ENCODE results near the gene FAM90A1.
"Not testable (repeated sequence)": the region's sequence is repeated elsewhere in the genome, so short reads cannot be mapped to it uniquely, and the experiment has no call there.

Gene FAM90A1

DNA sequence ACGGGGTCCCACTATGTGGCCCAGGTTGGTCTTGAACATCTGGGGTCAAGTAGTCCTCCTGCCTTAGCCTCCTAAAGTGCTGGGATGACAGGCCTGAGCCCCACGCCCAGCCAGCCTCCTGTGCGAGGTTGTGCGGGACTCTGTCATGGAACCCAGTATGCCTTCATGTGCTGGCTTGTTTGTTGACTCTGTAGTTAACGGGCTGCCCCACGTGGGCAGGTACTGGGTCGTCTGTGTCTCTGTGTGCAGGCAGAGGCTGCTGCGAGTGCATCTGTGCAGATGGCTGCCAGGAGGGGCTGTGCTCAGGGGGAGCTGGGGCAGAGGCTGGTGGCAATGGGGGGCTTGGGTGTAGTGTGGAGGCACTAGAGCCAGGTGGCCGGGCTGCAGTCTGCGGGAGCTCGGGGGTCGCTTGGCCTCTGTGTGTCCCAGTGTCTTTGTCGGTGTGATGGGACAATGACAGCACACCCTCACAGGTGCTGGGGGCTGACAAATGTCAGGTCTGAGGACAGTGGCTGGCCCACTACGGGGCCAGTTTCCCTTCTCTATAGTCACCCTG, 6.0 kb upstream of the FAM90A1 start:
- DNase-seq = not testable (repeated sequence)

DNA sequence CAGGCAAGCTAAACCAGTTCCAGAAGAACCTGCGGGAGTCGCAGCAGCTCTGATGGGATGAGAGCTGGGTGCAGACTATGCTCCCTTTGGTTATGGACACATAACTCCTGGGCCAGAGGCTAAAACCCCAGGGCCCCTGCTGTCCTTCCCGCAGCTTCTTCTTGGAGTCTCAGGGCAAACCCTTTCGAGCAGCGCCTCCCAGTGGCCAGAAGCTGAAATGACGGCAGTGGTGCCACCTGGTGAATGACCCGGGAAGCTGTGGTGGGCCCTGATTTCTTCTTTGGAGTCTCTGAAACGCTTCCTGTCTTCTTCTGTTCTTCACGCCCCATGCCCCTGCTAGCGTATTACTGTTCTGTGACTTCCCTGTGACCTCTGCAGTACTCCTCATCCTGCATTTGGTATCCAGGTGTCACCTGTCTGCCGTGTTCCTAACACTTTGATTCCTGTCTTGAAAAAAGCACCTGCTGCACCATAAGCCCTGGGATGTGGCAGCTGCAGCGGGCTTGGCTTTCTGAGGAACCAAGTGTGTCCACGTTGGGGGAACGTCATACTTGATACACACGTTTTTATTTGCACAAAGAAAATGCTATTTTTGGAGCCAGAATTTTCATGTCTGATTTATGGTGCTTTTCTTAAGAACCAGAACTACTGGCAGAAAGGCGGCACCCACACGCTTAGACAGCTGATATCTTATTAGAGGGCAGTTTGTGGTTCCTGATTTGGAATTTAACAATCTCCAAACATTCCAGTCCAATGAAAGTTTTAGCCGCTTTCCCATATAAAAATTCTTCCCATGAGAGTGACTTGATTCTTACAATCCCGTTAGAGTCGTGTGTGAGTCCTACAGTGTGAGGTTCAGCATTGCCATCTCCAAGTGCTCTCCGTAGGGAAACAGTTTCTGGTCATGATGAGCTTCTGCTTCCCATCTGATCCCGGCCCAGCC, 4.5 kb upstream of the FAM90A1 start:
- peak; percentile 49 for DNase-seq

DNA sequence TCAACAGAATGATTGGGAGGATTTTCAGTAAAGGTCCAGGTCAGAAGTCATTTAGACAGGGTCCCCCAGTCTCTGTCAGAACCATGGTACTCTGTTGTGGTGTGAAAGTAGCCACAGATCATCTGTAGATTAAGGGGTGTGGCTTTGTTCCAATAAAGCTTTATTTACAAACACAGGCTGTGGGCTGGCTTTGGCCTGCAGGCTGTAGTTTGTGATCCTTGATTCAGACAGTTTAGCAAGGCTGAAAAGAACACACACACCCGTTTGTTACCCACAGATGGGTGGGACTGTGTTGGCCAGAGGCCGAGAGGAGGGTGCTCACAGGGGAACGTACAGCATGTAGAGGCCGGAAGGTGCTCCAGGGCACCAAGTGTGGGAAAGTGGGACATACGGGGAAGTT, 3.6 kb upstream of the FAM90A1 start:
- not testable (repeated sequence) for DNase-seq

DNA sequence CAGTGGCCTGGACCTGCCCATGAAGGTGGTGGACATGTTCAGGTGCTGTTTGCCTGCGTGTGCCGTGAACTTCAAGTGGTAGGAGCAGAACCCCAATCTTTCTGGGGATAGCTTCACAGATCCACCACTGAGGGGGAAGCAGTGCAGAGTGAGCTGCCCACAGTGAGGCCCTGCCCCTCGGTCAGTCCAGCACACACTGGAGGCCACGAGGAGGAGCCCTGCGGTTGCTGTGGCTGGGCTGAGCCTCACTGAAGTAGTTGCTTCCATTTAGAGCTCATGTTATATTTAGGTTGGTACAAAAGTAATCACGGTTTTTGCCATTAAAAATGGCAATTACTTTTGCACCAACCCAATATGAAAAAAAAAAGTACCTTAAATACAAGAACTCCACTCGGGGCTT, 2.1 kb upstream of the FAM90A1 start:
- not testable (repeated sequence) for DNase-seq

DNA sequence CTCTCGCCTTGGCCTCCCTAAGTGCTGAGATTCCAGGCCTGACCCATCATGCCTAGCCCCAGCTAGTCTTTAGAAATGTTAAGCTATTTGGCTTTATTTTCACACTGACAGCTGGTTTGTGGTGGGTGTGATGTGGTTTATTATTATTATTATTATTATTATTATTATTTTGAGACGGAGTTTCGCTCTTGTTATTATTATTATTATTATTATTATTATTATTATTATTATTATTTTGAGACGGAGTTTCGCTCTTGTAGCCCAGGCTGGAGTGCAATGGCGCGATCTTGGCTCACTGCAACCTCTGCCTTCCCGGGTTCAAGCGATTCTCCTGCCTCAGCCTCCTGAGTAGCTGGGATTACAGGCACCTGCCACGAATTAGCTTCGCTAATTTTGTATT, 1.2 kb upstream of the FAM90A1 start:
- DNase-seq = not testable (repeated sequence)

DNA sequence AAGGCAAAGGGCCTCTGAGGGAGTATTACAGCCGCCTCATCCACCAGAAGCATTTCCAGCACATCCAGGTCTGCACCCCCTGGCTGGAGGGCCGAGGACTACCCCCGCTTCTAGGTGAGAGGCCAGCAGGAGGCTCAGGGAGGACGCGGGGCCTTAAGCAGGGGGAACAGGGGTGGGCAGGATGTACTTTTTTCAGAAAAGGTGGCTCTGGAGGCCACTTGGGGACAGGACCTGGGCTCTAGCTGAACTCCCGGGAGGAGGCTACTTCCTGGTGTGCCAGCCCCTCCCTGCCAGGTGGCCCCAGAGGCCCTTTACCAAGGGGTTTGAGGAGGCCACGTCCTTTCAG, 287 bp upstream of the FAM90A1 start:
- not testable (repeated sequence) for DNase-seq

DNA sequence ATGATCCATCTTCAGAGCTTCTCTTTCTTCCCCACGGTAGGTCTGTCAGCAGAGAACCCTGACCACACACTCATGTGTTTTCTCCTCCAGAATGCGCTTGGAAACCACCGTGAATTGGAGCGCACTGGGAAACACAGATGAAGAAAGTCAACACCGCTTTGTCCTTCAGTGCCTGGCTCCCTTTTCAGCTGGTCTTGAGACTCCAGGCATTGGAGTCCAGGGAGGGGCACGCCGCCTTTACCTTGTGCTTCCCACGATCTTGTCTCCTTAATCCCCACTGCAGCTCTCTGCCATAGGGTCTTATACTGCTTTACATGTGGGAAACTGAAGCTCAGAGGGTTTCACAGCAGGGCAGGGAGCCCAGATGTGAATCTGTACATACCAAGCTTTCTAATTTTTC, 1.1 kb downstream of the FAM90A1 start:
- DNase-seq = no peak

DNA sequence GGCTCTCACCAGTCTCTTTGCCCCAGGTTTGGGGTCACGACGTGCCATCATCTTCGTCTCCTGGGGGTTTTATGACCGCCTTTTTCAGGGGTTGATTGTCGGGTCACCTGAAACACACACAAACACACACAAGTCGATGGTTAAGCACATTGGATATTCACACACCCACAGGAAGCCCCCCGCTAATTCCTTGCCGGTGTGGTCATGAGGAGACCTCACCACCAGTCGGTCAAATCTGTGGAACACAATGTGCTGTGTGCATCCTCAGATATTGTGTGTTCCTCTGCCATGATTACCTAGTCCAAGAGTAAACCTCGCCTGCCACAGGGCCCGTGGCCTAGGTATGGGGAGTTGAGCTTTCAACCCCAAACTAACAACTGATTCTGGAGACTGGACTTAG, 2.6 kb downstream of the FAM90A1 start:
- DNase-seq = not testable (repeated sequence)

DNA sequence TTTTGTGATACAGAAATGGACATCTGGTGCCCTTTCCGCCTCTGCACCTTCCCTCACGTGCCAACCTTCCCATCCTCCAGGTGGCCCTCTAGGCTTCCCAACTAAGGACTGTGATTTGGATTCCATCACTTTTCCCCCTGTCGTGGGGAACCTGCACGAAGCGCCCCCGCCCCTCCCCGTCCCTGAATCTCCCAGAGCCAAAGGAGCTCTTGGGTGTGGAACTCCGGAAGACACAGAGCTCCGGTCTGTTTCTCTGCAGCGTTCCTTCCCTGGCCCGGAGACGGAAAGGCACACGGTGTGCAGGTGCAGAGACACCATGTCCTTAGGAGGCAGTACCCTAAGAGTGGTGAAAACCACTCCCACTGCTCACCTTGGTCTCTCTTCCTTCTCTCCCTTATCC, 3.8 kb downstream of the FAM90A1 start:
- DNase-seq = not testable (repeated sequence)

DNA sequence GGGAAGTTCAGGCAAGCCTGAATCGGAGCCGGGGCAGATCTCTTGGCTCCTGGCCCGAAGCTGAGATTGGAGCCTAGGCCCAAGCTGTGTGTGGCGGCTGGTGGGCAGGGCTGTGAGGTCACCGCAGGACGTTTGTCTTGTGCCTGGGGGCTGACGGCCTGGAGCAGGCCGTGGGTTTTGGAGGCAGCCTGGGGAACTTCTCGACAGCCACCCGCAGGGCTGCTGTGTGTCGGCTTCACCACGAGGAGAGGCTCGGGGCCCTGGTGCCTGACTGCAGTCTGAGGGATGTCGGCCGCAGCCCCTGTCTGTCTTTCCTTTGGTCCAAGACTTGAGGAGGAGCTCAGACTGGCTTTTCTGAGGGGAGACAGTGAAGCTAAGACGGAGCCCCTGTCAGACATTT, 5.1 kb downstream of the FAM90A1 start:
- DNase-seq = not testable (repeated sequence)

DNA sequence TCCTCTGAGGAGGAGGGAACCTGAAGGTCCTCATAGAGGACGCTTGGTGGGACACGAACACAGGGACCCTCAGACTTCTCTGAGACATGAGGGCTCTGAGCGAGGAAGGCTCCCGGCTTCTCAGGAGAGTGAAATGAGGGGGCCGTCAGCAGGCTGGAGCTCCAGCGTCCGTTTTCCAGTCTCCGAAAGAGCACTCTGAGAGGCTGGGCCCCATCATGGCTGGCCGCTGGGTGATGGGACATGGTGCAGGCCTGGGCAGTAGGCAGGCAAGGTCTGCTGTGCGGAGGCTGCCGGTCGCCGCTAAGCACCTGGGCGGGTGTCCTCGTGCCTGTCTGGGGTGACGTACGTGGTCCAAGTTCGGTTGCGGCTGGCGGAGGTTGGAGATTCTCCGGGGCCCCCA, 5.6 kb downstream of the FAM90A1 start:
- not testable (repeated sequence) for DNase-seq

DNA sequence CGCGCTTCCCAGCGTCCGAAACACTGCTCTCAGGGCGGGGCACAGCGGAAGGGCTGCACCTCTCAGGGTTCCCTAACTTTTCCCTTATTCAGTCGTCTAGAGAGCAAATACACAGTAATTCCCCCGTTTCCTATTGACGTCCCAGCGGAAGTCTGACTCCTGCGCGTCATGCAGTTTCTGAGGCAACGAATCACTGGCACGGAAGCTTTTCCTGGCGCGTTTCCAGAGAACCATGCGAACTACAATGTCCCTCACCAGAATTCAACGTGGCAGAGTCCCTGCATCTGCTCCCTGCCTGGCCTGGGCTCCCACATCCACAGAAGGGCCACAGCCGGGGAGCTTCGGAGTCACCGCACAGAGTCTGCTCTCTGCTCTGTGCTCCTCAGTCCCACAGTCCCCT, 6.0 kb downstream of the FAM90A1 start:
- DNase-seq = not testable (repeated sequence)

DNA sequence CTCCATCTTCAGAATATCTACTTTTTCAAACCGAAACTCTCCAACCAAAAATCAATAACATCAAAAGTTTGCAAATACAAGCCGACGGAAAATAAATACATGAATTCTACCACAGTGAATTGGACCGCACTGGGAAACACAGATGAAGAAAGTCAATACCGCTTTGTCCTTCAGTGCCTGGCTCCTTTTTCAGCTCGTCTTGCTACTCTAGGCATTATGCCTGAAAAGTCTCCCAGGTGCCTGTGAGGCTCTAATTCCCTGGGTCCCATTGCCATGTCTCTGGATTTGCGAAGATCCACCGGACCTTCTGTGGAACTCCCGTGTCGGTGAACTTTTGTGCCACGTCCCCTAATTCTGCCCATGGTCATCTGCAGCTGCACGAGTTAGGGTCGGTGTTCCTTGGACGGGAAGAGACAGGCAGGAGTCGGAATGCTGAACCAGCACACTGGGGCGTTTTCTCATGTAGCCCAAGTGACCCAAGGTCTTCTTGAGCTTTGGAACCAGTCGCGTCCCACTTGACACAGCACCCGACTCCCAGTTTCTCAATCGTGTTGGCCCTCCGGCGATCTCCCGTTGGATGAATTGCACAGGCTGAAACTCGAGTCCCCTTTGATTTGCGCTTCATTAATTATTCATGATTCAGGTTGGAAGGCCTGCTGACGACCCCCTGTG, 8.6 kb downstream of the FAM90A1 start:
- DNase-seq = not testable (repeated sequence)

DNA sequence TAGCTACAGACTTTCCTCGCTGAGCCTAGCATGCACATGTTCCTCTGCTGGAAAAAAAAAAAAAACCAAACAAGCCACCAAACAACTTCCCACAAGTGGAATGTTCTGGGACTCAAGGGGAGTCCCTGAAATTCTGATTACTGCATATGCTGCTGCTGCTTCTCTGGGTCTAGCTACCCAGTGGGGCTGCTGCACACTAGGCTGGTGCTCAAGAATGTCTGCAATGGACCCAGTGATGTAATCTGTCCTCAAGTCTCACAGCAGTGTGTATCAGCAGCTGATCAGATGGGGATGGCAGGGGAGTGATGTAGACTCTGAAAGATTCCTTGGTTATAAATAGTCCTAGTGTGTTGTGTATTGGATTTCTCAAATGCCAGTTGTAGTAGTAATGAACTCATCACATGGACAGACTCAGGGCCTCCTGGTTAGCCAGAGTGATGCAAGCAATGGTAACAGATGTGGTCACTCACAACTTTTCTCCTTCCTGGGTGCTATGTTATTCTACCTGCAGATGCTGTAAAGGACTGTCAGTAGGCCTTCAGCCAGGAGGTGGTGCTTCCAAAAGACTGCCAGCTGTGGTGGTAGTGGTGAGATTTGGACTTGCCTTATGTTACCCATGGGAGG, 29.6 kb downstream of the FAM90A1 start:
- not testable (repeated sequence) for DNase-seq

DNA sequence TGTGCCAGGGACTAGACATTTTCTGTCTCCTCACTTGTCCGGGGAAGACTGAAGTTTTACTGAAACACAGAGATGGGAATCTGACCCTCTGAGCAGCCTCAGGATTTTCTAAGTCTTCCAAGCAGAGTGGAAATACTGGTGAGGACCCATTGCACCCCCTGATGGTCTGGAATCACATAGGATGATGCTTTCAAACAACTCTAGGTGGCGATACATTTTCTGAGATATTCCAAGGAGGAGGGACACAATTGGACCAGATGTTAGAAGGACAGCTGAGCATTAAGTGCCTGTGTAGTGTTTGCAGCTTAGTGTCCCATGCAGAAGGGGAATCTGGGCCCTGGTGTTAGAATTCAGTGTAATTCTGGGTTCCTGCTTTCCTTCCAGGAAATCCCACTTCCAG, 39.3 kb downstream of the FAM90A1 start:
- DNase-seq = not testable (repeated sequence)

DNA sequence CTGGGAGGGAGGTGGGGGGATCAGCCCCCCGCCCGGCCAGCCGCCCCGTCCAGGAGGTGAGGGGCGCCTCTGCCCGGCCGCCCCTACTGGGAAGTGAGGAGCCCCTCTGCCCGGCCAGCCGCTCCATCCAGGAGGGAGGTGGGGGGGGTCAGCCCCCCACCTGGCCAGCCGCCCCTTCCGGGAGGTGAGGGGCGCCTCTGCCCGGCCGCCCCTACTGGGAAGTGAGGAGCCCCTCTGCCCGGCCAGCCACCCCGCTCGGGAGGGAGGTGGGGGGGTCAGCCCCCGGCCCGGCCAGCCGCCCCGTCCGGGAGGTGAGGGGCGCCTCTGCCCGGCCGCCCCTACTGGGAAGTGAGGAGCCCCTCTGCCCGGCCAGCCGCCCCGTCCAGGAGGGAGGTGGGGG, 43.2 kb downstream of the FAM90A1 start:
- DNase-seq = not testable (repeated sequence)

DNA sequence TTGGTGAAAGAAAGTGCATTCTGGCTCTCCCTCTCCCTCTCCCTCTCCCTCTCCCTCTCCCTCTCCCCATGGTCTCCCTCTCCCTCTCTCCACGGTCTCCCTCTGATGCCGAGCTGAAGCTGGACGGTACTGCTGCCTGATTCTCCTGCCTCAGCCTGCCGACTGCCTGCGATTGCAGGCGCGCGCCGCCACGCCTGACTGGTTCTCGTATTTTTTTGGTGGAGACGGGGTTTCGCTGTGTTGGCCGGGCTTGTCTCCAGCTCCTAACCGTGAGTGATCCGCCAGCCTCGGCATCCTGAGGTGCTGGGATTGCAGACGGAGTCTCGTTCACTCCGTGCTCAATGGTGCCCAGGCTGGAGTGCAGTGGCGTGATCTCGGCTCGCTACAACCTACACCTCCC, 44.1 kb downstream of the FAM90A1 start:
- not testable (repeated sequence) for DNase-seq

DNA sequence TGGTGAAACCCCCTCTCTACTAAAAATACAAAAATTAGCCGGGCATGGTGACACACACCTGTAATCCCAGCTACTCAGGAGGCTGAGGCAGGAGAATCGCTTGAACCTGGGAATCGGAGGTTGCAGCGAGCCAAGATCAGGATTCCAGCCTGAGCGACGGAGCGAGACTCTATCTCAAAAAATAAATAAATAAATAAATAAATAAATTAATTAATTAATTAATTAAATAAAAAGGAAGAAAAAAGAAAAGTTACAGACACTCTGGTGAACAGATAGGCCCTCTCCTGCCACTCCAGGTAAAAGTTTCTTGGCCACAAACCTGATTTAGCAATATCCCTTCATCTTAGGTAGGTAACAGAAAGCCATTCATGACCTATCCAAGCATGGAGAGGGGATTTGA, 44.5 kb downstream of the FAM90A1 start:
- DNase-seq = not testable (repeated sequence)

DNA sequence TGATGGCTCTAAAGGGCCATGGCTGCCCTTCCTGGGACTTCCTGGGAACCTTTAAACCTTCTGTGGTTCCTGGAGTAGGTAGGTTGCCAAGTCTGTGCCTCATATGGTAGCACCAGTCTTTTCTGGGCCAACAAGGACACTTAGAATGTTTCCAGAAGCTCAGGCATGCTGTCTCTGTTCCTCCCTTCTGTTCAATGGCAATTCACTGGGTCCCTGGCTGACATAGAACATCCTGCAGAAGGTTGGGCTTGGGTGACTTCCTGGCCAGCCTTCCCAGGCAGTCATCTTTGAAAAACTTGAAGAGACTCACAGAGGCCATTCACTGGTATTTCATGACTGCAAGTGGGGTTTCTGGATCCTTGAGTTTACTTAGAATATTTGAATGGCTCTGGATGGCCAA, 46.1 kb downstream of the FAM90A1 start:
- DNase-seq = not testable (repeated sequence)

DNA sequence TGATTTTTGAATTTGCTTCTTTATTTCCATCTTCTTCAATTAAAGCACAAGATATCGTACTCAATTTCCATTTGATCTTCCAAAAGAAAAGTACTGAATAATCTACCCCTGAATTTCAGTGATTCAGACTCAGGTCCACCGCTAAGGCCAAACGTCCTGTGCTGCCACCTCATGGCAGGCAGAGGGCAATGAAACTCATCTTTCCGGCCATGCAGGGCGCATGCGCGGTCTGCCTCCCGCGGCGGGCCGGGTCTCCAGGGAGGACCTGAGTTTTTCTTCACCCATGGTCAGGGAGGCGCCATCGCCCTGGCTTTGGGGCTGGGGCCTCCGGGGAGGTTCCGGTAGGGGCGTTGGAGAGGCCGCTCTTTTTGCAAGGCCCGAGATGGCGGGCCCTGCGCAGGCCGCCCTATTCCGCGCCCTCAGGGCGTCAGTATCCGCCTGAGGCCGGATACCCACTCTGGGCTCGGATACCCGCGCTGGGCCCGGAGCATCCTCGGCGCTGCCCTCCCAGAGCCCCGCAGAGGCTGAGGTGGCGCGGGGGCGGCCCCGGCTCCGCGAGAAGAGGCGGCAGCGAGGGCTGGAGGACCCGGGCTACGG, 47.3 kb downstream of the FAM90A1 start:
- peak; percentile 70 for DNase-seq

DNA sequence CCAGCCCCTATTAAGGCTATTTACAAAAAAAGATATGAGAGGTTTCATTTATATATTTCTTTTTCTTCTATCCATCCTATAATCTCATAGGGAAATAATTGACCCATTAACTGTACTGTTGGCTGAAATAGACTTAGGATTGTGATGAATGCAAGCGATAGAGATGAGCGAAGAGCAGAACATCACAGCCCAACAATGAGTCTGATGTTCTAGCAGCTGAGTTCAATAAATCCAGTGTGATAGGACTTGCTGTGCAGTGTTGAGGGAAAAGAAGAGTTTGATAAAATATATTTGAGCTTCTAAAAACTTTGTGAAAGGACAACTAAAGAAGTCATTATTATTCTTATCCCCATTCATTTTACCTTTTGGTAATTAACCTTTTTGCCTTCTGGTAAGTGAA, 54.5 kb downstream of the FAM90A1 start:
- DNase-seq = not testable (repeated sequence)

All from CD4-positive, alpha-beta T cell treated with Interleukin-17A for 4 hours (primary cell).